ENCODE data around the gene WDR38.

GRCh38 chr9:124863371-124863871 lies 10.2 kb downstream of the WDR38 start:
- no peak for TF ChIP-seq CTCF (IDR thresholded peaks at IDR 0.05; ENCODE audit: low read depth, low read length, missing input control)
- TF ChIP-seq ATF3 (IDR thresholded peaks at IDR 0.05): no peak
- TF ChIP-seq EGR1 (IDR thresholded peaks at IDR 0.05; ENCODE audit: low read depth in 2 of 2): no peak
- TF ChIP-seq MAX (IDR thresholded peaks at IDR 0.05): no peak
- TF ChIP-seq JUND (IDR thresholded peaks at IDR 0.05): no peak

Data from liver (tissue), 3 donors.